GM21825 (cell line): Measurements from ENCODE around the gene ANO3.

Source experiments
- ATAC-seq: cut with Tn5 transposase; IDR thresholded peaks from one replicate; pipeline ENCODE4 v1.9.1; 2021; ENCODE audit warnings: mild to moderate bottlenecking, moderate library complexity; ENCODE audit not compliant: unreplicated experiment

Gene ANO3

DNA sequence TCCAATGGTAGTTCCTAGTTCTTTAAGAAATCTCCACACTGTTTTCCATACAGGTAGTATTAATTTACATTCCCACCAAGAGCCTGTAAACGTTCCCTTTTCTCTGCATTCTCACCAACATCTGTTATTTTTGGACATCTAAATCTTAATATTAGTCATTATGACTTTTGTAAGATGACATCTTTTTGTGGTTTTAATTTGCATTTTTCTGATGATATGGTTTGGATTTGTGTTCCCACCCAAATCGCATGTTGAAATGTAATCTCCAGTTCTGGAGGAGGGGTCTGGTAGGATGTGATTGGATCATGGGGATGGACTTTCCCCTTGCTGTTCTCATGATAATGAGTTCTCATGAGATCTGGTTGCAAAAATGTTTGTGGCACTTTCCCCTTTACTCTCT, 151.2 kb downstream of the ANO3 start:
- ATAC-seq: no peak

DNA sequence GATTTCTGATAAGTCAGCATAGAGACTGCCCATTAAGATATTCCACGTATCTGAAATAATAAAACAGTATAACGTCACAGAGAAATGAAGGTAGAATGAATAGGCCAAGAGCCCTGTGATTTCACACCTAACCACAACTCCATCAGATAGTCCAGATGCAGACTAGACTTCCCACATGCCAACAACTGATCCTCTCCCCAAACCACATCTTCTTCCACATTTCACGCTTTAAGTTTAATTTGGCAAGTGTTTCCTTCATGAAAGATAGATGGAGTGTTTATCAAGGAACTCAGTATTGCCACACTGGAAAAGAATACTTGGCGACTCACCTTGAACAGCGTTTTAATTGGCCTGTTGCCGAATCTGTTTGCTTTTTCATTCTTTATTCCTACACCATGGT, 158.6 kb downstream of the ANO3 start:
- no peak for ATAC-seq

DNA sequence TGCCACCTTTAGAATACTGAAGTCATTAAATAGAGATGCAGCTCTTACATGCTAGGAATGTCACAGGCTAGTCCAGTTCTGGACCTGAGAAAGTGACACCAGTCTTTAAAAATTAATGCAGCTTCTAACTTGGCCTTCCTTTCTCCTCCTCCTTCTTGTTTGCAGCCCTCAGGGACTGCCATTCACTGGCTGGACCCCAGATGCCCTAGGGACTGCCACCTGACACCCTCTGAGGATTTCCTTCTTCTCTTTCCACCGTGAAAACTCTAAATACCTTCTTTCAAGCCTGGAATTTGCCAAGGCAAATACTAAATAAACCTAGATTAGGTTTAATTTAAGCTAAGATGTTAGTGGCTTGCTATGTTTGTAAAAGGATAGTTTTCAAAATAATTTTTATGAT, 161.7 kb downstream of the ANO3 start:
- ATAC-seq: no peak

DNA sequence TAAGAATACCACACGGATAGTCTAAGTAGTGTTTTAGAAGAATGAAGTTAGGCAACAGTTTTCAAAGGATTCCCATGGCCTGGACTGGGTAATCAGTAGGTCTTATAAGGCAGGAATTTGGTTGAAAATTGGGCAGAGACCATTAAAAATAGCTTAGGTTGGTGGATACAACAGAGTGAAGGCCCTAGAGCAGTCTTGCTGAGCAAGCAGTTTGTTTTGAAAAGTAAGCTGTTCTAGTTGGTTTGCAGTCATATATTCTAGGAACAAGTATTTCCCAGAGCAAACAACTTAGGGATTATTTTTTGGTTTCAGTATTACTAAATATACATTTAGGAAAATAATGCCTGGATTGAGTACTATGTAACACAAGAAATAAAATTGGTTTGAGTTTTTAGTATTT, 175.3 kb downstream of the ANO3 start:
- no peak for ATAC-seq

DNA sequence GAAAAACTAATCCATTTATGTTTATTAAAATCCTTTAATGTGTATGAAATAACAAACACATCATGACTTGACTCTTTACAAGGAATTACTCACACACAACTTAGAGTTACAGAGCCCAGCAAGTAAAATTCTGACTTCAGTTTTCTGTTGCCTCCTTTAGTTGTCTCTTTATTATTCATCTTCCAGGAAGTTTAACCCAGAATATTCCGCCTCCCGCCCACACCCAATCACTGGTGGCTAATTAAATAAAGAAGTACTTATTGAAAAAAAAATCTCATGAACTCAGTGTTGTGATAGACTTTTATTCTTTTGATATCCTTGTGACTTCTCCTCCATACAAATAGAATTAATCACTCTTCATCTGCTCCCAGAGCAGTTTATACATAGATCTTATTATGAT, 178.2 kb downstream of the ANO3 start:
- no peak for ATAC-seq

DNA sequence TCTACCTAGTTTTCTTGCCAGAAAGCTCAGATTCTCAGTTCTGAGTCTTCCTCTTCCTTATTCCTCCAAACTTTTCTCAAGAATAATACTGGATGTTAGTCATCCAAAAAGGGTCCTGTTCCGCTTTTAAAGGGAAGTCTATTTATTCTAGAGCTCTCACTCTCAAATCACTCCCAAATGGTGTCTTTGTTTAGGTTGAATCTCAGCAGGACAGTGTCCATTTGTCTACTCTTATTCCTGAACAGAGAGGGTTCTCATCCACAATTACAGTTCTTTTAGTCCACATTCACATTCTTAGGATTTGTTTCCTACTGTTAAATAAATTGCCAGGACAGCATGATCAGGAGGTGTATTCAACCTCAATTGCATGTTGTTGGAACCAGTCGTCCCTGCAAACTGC, 178.8 kb downstream of the ANO3 start:
- ATAC-seq: no peak

DNA sequence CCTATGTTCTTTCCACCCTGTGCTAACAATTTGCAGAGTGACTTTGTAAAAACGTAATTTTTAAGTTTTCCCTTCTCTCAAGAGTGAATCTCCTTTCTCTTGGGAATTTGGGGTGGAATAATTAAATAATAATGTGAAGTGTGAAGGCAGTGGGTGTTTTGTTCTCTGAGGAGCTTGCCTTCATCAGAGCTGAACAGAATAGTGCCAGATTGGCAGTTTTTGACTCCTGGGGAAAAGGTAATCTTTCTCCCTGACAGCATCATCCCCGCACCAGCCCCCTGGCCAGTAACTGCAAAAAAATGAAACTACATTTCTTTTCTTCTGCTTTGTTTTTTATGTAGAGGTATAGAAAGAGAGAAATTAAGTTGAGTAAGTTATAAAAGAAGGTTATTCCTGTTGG, 180.3 kb downstream of the ANO3 start:
- no peak for ATAC-seq

DNA sequence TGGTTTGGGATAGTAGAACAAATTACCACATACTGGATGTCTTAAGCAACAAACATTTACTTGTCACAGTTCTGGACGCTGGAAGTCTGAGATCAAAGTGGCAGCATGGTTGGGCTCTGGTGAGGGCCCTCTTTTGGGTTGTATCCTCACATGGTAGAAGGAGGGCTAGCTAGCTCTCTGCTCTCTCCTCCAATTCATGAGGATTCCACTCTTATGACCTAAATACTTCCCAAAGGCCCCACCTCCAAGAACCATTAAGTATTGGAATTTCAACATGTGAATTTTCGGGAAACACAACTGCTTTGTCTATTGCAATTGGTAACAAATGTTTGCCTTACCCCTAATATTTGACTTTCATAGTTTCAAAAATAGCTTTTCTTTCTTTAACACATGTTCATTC, 187.5 kb downstream of the ANO3 start:
- no peak for ATAC-seq

DNA sequence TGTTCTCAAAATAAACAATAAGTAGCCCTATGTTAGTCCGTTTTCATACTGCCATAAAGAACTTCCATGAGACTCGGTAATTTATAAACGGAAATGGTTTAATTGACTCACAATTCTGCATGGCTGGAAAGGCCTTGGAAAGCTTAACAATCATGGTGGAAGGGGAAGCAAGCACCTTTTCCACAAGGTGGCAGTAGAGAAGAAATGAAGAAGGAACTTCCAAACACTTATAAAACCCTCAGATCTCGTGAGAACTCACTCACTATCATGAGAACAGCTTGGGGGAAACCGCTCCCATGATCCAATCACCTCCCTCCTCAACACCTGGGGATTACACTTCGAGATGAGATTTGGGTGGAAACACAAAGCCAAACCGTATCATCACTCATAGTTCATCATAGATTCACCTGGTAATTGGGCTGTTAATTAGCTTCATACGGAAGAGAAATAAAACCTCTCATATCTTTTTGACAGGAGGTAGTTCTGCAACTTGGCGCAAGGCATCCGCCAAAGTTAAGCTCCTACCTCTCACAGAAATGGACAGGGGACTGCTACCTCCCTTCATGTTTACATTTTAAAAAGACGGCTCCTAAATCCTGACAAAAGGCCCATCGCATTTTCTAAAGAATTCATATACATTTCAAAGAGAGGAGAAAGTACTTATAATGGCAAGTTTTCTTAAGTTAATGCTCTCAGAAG, 191.1 kb downstream of the ANO3 start:
- no peak for ATAC-seq

DNA sequence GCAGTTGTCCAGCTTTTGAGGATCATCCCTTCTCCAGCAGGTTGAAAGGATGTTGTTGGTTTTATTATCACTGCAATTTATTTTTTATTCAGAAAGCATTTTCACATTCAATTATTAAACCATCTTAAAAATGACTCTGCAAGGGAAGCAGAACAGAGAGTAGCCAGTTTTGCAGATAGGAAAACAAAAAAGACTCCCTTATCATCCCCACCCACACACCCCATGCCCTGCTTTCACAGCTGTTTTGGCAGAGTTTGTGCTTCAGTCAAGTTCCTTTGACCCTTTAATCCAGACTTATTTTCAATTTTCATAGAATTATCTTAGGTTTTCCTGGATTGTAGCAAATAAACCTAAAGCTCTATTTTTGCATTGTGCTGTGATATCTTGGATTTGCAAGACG, 195.8 kb downstream of the ANO3 start:
- no peak for ATAC-seq

DNA sequence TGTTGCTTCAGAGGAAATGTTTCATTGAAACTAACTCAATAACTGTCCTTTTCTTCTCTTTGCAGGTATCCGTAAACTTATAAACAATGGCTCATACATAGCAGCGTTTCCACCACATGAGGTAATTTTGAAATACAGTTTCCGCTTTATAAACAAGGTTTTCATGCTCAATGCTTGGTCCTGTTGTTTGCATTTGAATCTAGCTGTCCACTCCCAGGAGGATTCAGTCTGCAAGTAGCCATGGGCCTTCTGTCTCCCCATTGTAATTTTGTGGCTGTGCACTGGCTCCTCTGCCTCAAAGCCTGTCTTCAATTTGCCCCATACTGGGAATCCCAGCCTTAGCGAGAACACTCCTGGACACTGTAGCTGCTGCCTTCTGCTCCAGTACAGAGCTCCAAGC, 205.4 kb downstream of the ANO3 start:
- ATAC-seq: no peak

DNA sequence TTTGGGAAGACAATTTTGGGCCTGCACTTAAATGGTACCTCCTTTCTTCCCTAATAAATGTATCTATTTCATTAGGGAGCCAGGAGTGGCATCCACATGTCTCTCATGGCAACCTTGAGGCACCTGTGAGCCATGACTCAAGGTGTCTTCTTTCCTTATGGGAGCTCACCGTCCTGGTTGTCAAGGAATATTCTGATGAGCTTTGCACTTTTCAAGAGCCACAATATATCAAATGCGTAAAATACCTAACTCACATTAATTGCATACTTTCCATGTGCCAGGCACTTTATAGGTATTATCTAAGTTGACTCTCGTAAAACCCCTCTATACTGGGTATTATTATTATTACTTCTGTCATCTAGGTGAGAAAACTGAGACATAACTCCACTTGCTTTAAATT, 207.6 kb downstream of the ANO3 start:
- no peak for ATAC-seq

DNA sequence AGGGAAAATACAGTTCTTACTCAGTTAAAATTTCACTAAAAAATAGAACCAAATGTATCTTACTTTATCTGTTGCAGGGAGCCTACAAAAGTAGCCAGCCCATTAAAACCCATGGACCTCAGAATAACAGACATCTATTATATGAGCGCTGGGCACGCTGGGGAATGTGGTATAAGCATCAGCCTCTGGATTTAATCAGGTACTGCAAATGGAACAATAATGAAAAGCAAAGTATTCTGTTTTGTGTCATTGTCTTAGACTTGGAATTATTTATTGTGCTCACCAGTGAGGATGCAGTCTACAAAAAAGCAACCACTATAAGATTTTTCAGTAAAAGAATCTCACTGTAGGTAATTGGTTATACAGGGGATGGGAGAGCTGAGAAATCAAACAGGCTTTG, 209.9 kb downstream of the ANO3 start:
- no peak for ATAC-seq

DNA sequence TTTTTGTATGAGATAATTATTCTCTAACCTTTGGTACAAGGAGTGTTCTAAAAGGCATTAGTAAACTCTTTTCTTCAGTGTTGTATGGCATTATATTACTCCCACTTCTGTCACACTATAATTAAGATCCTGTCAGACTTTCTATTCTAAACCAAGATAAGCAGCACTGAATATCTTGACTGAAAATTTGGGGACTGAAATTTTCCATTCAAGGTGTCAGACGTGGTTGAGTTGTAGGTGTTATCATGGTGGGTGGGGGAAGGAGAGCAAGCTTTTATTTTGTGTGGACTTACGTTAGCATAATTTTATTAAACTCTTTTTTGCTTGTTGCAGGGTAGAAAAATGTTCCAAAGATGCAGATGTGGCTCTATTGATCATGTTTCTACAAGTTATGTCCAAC, 217.2 kb downstream of the ANO3 start:
- no peak for ATAC-seq

DNA sequence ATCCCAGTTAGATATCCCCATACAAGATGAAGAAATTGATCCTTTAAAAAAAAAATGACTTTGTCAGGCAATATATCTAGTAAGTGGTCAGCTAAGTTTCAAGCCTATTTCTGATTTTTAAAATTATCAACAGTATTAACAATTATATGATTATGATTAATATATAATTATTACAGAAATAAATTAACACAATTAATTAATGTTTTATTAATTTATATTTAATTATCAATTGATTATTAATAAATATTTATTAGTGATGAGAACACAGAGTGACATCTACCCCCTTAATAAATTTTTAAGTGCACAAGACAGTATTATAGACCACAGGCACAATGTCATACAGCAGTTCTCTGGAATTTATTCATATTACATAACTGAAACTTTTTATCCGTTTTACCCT, 218.1 kb downstream of the ANO3 start:
- ATAC-seq: no peak

DNA sequence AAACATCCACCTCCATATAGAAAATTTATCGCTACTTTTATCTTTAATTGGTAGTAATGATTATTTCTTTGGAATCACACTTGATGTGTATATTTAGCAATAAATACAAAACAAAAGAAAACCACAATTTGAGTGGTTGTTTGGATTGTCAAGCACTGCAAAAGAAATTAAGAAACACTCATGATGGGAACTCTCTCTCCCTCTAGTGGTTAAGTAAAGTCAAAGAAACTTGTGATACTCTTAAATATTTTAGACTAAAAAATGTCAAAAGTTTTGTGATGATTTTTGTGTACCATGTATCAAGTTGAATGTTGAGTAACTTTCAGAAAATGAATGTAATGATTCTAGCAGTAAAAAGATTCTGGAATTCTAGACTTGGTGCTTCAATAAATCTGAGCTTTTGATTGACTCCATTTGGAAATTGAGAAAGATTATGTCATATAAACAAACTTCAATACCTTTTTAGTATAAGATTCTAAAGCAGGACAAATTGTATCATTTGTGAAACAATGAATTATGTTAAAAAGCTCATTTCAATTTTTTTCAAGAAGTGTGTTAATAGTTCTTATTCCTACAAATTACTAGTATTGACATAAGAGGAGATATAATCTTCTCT, 219.4 kb downstream of the ANO3 start:
- no peak for ATAC-seq

DNA sequence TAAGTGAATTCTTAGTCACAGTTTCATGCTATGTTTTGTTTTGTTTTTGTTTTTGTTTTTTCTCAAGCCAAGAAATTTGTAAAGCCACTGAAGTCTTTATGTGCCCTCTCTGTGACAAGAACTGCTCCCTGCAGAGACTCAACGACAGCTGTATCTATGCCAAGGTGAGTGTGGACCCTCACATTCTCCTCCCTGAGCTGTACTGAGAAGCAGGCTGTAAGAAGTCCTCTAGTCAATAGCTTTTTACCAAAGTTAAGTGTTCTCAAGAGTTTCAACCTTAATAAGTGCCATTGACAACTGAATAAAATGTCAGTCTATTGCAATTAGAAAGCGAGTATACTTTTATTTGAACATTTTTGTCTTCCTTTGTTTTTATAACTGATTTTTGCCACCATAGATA, 221.3 kb downstream of the ANO3 start:
- no peak for ATAC-seq

DNA sequence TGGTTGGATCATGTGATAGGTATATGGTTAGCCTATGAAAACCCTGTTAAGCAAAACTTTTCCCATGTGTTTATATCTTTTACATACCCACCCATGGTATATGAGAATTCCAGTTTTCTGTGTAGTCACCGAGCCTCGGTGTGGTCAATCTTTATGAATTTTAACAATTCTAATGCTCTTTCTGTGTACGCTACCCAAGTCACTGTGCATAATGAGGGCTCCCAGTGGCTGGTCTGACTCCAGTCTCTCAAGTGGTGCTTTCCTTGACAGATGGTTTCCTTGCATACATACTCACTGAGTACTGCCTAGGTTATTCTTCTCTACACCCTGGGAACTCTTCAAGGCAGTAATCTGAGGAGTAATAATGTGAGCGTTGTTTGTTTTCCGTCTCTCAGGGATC, 222.5 kb downstream of the ANO3 start:
- no peak for ATAC-seq

DNA sequence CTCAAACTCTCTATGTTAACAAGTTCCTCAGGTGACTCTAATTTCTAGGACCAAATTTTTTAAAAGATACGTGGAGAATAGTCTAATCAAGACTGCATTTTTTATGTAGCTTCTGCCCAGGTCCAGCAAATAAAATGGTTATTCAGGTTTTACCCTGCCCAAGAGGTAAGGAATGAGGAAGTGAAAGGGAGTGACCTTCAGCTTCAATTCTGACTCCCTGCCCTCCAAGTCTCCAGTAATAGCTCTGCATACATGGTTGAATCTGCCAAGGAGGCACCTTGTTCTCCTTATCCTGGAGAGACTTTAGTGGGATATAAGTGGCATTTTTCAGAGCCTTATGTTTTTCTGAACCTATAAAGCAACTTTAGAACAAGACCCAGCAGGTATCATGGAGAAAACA, 224.7 kb downstream of the ANO3 start:
- no peak for ATAC-seq

DNA sequence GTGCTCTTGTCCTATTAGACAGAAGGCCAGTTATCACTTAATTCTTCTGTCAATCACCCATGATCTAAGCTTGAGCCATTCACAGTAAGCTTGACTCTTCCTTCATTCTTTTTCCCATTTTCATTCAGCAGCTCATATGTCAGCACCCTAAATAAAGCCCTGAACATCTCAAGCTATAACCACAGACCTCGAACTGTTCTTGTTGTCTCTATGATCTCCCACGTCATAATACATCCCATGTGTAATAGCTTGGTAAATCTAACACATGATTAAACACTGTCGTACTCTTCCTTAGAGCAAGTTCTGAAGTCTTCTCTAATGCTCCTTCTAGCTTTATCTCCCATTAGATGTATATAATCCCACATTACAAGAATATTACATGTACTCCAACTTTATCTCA, 225.7 kb downstream of the ANO3 start:
- ATAC-seq: no peak

DNA sequence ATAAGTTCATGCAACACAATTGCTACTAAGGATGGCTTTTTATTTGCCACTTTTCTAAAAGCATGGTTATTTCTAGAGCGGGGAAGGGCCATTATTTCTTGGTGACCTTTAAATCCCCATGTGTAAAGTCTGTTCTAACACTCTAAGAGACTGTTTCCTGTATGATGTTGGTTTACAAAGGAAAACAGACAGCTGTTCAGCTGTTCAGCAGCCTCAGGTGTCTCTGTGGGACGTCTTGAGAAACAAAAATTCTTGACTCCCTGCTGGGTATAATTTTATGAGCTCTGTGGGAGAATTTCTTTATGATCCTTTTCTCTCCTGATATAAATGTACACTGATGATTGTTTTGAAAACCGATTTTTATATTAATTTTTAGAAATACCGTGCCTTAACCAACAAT, 226.3 kb downstream of the ANO3 start:
- ATAC-seq: no peak

DNA sequence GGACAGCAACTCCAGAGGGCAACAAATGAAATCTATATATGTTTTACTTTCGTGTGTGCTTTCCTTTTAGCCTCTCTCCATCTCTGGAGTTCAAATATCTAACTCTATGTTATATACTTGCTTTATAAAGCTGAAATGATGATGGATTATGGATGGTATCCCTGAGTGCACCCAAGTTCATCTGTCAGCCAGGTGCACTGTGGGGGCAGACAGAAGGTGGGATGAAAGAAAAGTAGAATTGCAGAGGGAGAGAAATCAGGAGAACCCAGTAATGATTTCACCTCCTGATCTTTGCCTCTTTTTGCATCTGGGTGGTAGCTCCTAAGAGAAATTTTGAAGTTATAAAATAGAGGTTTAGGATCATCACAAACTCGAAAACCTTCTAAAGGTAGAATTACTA, 237.7 kb downstream of the ANO3 start:
- ATAC-seq: no peak
